HS-5 (cell line): ENCODE measurements around the gene ZFP3.
"Not testable (repeated sequence)": the region's sequence is repeated elsewhere in the genome, so short reads cannot be mapped to it uniquely, and the experiment has no call there.

Source experiments
- DNase-seq: peaks from one replicate; pipeline ENCODE4 v3.0.0-alpha.2; 2012; ENCODE audit warnings: low read depth

ZFP3 gene

GRCh38 chr17:5138616-5139457 lies 60.6 kb downstream of the ZFP3 start:
- no peak for DNase-seq

- DNase-seq = no peak
These were observed 61.1 kb downstream of the ZFP3 start for GRCh38 chr17:5139458-5139732.

- DNase-seq = not testable (repeated sequence)
These were observed 64.6 kb downstream of the ZFP3 start for GRCh38 chr17:5142877-5143276.
